ENCODE data around the gene GALK1. TPM values are rescaled to one million over a fixed set of nuclear protein-coding genes. Genes with fewer than 3 reads are reported as not detected.

Gene GALK1
- polyA plus RNA-seq, 1 donor (not counting 4 experiments of a cell fraction or from before 2014, with no cell fraction given): 1.3 TPM

DNA sequence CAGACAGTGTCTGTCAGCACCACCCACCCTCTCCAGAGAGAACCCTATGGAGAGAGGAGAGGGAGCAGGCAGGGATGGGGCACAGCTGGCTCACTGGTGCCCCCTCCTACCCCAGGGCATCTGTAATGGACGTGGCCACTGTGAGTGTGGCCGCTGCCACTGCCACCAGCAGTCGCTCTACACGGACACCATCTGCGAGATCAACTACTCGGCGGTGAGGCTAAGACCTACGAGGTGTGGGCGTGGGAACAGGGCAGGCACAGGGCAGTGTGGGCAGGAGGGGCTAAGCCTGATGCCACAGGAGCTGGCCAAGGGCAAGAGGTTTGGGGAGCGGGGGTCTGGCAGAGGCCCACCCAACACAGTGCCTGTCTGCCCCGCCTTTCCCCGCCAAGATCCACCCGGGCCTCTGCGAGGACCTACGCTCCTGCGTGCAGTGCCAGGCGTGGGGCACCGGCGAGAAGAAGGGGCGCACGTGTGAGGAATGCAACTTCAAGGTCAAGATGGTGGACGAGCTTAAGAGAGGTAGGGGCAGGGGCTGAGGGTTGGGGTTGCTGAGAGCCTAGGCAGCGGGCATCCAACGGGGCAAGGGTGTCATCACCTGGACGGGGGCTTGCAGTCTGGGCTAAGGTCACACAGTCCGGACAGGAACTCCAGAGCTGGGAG lies 28.7 kb downstream of the GALK1 start:
- Histone ChIP-seq H3K9me1 (ENCODE audit: control insufficient read depth, extremely low read depth, insufficient read depth, low read length) (no peaks in the 10 kb centered on the region), H3K27me3 (ENCODE audit: control insufficient read depth, extremely low read depth, insufficient read depth, low read length) (no peaks in the 10 kb centered on the region), H3K9me3 (ENCODE audit: control insufficient read depth, low read depth, low read length) (no peaks in the 10 kb centered on the region), H3K79me2 (ENCODE audit: control insufficient read depth, insufficient read depth, low read length) (peaks cover 76% of the 10 kb centered on the region), H3K9ac (ENCODE audit: control insufficient read depth, extremely low read depth, insufficient read depth, low read length) (no peak overlapping the region), H3K4me3 (ENCODE audit: control insufficient read depth in 2 of 3, extremely low read depth in 1 of 3, insufficient read depth in 2 of 3, low read depth in 1 of 3, low read length in 3 of 3) (no peak overlapping the region), H3K36me3 (ENCODE audit: control insufficient read depth in 2 of 2, extremely low read depth in 1 of 2, insufficient read depth in 2 of 2, low read length in 2 of 2) (peaks cover 69 to 82% of the 10 kb centered on the region in 2 experiments), H3K4me2 (ENCODE audit: control insufficient read depth, extremely low read depth, insufficient read depth, low read depth, low read length) (no peak overlapping the region), H3K27ac (ENCODE audit: control insufficient read depth, insufficient read depth, low read length) (no peak overlapping the region), H4K20me1 (ENCODE audit: control insufficient read depth, extremely low read depth, insufficient read depth, low read length) (peaks cover 84% of the 10 kb centered on the region), H2AFZ (ENCODE audit: control insufficient read depth, low read length) (no peak overlapping the region), H3K4me1 (ENCODE audit: control insufficient read depth, extremely low read depth, insufficient read depth, low read length) (no peaks in the 10 kb centered on the region)
- FAIRE-seq: no peak
- TF ChIP-seq EZH2 (IDR thresholded peaks at IDR 0.05; ENCODE audit: low read length): no peak
- TF ChIP-seq, protein P1, sequence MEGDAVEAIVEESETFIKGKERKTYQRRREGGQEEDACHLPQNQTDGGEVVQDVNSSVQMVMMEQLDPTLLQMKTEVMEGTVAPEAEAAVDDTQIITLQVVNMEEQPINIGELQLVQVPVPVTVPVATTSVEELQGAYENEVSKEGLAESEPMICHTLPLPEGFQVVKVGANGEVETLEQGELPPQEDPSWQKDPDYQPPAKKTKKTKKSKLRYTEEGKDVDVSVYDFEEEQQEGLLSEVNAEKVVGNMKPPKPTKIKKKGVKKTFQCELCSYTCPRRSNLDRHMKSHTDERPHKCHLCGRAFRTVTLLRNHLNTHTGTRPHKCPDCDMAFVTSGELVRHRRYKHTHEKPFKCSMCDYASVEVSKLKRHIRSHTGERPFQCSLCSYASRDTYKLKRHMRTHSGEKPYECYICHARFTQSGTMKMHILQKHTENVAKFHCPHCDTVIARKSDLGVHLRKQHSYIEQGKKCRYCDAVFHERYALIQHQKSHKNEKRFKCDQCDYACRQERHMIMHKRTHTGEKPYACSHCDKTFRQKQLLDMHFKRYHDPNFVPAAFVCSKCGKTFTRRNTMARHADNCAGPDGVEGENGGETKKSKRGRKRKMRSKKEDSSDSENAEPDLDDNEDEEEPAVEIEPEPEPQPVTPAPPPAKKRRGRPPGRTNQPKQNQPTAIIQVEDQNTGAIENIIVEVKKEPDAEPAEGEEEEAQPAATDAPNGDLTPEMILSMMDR (optimal IDR thresholded peaks at IDR 0.05 in 1 of 3, IDR thresholded peaks at IDR 0.05 in 1 of 3, conservative IDR thresholded peaks at IDR 0.05 in 1 of 3; ENCODE audit: extremely low read depth in 1 of 3, insufficient read depth in 2 of 3, low read length in 3 of 3): no peak
- no peak for DNase-seq (ENCODE audit: low read depth, low spot score)
- dilution Hi-C loops (cut with MboI; ENCODE audit: extremely low pct_ligation_motif_present, low sequenced_read_pairs): no loop called here

DNA sequence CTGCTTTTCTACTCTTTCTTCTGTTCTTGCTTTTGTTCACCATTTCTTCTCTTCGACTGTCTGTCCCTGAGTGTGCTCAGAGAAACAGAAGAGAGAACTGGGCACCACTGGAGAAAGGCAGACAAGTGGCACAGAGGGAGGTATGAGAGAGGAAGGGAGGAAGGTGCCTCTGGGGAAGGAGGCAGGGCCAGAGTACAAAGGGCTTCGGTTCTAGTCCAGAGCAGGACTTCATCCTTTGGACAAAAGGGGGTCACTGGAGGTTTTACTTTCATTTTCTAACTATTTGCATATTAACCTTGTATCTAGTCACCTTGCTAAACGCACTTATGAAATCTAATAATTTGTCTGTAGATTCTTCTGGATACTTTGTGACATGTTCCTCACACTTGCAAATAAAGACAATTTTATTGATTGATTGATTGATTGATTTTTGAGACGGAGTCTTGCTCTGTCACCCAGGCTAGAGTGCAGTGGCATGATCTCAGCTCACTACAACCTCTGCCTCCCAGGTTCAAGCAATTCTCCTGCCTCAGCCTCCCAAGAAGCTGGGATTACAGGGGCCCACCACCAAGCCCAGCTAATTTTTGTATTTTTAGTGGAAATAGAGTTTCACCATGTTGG lies 30.2 kb downstream of the GALK1 start:
- H3K4me1 ChIP-seq (ENCODE audit: control insufficient read depth, extremely low read depth, insufficient read depth, low read length): no peaks in the 10 kb centered on the region
- dilution Hi-C loops (cut with MboI; ENCODE audit: extremely low pct_ligation_motif_present, low sequenced_read_pairs): no loop called here
- no peak overlapping the region for H3K9ac ChIP-seq (ENCODE audit: control insufficient read depth, extremely low read depth, insufficient read depth, low read length)
- H4K20me1 ChIP-seq (ENCODE audit: control insufficient read depth, extremely low read depth, insufficient read depth, low read length): peaks cover 83% of the 10 kb centered on the region
- no peaks in the 10 kb centered on the region for H3K9me3 ChIP-seq (ENCODE audit: control insufficient read depth, low read depth, low read length)
- peaks cover 75% of the 10 kb centered on the region for H3K79me2 ChIP-seq (ENCODE audit: control insufficient read depth, insufficient read depth, low read length)
- H3K27ac ChIP-seq (ENCODE audit: control insufficient read depth, insufficient read depth, low read length): no peak overlapping the region
- H3K4me2 ChIP-seq (ENCODE audit: control insufficient read depth, extremely low read depth, insufficient read depth, low read depth, low read length): no peak overlapping the region
- no peak for TF ChIP-seq EZH2 (IDR thresholded peaks at IDR 0.05; ENCODE audit: low read length)
- TF ChIP-seq, protein P1 (optimal IDR thresholded peaks at IDR 0.05 in 1 of 3, IDR thresholded peaks at IDR 0.05 in 1 of 3, conservative IDR thresholded peaks at IDR 0.05 in 1 of 3; ENCODE audit: extremely low read depth in 1 of 3, insufficient read depth in 2 of 3, low read length in 3 of 3): no peak
- no peaks in the 10 kb centered on the region for H3K27me3 ChIP-seq (ENCODE audit: control insufficient read depth, extremely low read depth, insufficient read depth, low read length)
- H2AFZ ChIP-seq (ENCODE audit: control insufficient read depth, low read length): no peak overlapping the region
- peaks cover 67 to 80% of the 10 kb centered on the region in 2 experiments for H3K36me3 ChIP-seq (ENCODE audit: control insufficient read depth in 2 of 2, extremely low read depth in 1 of 2, insufficient read depth in 2 of 2, low read length in 2 of 2)
- no peaks in the 10 kb centered on the region for H3K9me1 ChIP-seq (ENCODE audit: control insufficient read depth, extremely low read depth, insufficient read depth, low read length)
- H3K4me3 ChIP-seq (ENCODE audit: control insufficient read depth in 2 of 3, extremely low read depth in 1 of 3, insufficient read depth in 2 of 3, low read depth in 1 of 3, low read length in 3 of 3): no peak overlapping the region
- DNase-seq (ENCODE audit: low read depth, low spot score) (no peak), FAIRE-seq (no peak)
